Lower leg skin (tissue), 3 donors: ENCODE results near the gene PDXP.

Experiments
- CTCF ChIP-seq, 3 donors: fragments of 450-650 bp; IDR thresholded peaks; one replicate each; pipeline ENCODE4 v1.5.1; 2016; ENCODE audit warnings: antibody characterized with exemption in 3 of 3, mild to moderate bottlenecking in 3 of 3, moderate library complexity in 2 of 3
- POLR2A ChIP-seq, 2 donors: fragments of 450-650 bp; IDR thresholded peaks; one replicate each; pipeline ENCODE4 v1.6.1; 2016 to 2017; ENCODE audit warnings: antibody characterized with exemption in 2 of 2, mild to moderate bottlenecking in 1 of 2, moderate library complexity in 1 of 2

GRCh38 chr22:37703906-37704305 is 45.4 kb downstream of the PDXP start:
- TF ChIP-seq POLR2A (IDR thresholded peaks at IDR 0.05): no peak
- no peak for TF ChIP-seq CTCF (IDR thresholded peaks at IDR 0.05)
